Measurements from ENCODE around the gene RNASEH2B.

The RNASEH2B gene

GRCh38 chr13:50909605-50910484, at the start of gene RNASEH2B:
Gene RNASEH2B (plus strand): TSS chr13:50909791. CDS start chr13:50910077, 286 bp downstream.
- Histone ChIP-seq H3K27ac (ENCODE audit: low read length) (peak within 1 kb of the TSS; percentile 73), H3K9me3 (ENCODE audit: insufficient read depth, low read depth, low read length) (no peaks in the 10 kb centered on the region), H3K36me3 (ENCODE audit: insufficient read depth, low read depth, low read length) (no peaks in the 10 kb centered on the region), H3K4me1 (ENCODE audit: insufficient read depth, low read length) (peaks cover 10% of the 10 kb centered on the region; the same call in 1 of the 2 replicates), H3K27me3 (ENCODE audit: insufficient read depth, low read length) (no peaks in the 10 kb centered on the region), H3K4me3 (ENCODE audit: low read length) (peak within 1 kb of the TSS; percentile 85), H3K9ac (ENCODE audit: low read depth, low read length) (peak within 1 kb of the TSS; percentile 89)

- H3K36me3 ChIP-seq (ENCODE audit: insufficient read depth, low read depth, low read length): no peaks in the 10 kb centered on the region
- no peak overlapping the region for H3K9ac ChIP-seq (ENCODE audit: low read depth, low read length)
- no peak overlapping the region for H3K27ac ChIP-seq (ENCODE audit: low read length)
- no peaks in the 10 kb centered on the region for H3K9me3 ChIP-seq (ENCODE audit: insufficient read depth, low read depth, low read length)
- no peaks in the 10 kb centered on the region for H3K27me3 ChIP-seq (ENCODE audit: insufficient read depth, low read length)
- H3K4me3 ChIP-seq (ENCODE audit: low read length): no peak overlapping the region
- H3K4me1 ChIP-seq (ENCODE audit: insufficient read depth, low read length): no peaks in the 10 kb centered on the region
Measured at GRCh38 chr13:50864492-50864891, 45.1 kb upstream of the RNASEH2B start.

- H3K27ac ChIP-seq (ENCODE audit: low read length): no peak overlapping the region
- no peaks in the 10 kb centered on the region for H3K36me3 ChIP-seq (ENCODE audit: insufficient read depth, low read depth, low read length)
- no peaks in the 10 kb centered on the region for H3K27me3 ChIP-seq (ENCODE audit: insufficient read depth, low read length)
- no peaks in the 10 kb centered on the region for H3K4me1 ChIP-seq (ENCODE audit: insufficient read depth, low read length)
- no peak overlapping the region for H3K9ac ChIP-seq (ENCODE audit: low read depth, low read length)
- H3K4me3 ChIP-seq (ENCODE audit: low read length): no peak overlapping the region
- no peaks in the 10 kb centered on the region for H3K9me3 ChIP-seq (ENCODE audit: insufficient read depth, low read depth, low read length)
Measured at GRCh38 chr13:50866817-50867636, 42.6 kb upstream of the RNASEH2B start.

- no peak overlapping the region for H3K9ac ChIP-seq (ENCODE audit: low read depth, low read length)
Measured at GRCh38 chr13:50867637-50867945, 42.0 kb upstream of the RNASEH2B start.

GRCh38 chr13:50871405-50871804, 38.2 kb upstream of the RNASEH2B start:
- Histone ChIP-seq H3K36me3 (ENCODE audit: insufficient read depth, low read depth, low read length) (no peaks in the 10 kb centered on the region), H3K27me3 (ENCODE audit: insufficient read depth, low read length) (no peaks in the 10 kb centered on the region), H3K9ac (ENCODE audit: low read depth, low read length) (no peak overlapping the region), H3K4me1 (ENCODE audit: insufficient read depth, low read length) (no peaks in the 10 kb centered on the region), H3K4me3 (ENCODE audit: low read length) (no peak overlapping the region), H3K27ac (ENCODE audit: low read length) (no peak overlapping the region), H3K9me3 (ENCODE audit: insufficient read depth, low read depth, low read length) (no peaks in the 10 kb centered on the region)

More at GRCh38 chr13:50867637-50867945, 42.0 kb upstream of the RNASEH2B start:
- no peaks in the 10 kb centered on the region for H3K27me3 ChIP-seq (ENCODE audit: insufficient read depth, low read length)
- no peak overlapping the region for H3K27ac ChIP-seq (ENCODE audit: low read length)
- H3K4me1 ChIP-seq (ENCODE audit: insufficient read depth, low read length): no peaks in the 10 kb centered on the region
- H3K9me3 ChIP-seq (ENCODE audit: insufficient read depth, low read depth, low read length): no peaks in the 10 kb centered on the region
- H3K36me3 ChIP-seq (ENCODE audit: insufficient read depth, low read depth, low read length): no peaks in the 10 kb centered on the region
- no peak overlapping the region for H3K4me3 ChIP-seq (ENCODE audit: low read length)

- no peak overlapping the region for H3K9ac ChIP-seq (ENCODE audit: low read depth, low read length)
- no peaks in the 10 kb centered on the region for H3K4me1 ChIP-seq (ENCODE audit: insufficient read depth, low read length)
- no peaks in the 10 kb centered on the region for H3K27me3 ChIP-seq (ENCODE audit: insufficient read depth, low read length)
- no peak overlapping the region for H3K4me3 ChIP-seq (ENCODE audit: low read length)
- no peaks in the 10 kb centered on the region for H3K9me3 ChIP-seq (ENCODE audit: insufficient read depth, low read depth, low read length)
- no peak overlapping the region for H3K27ac ChIP-seq (ENCODE audit: low read length)
- no peaks in the 10 kb centered on the region for H3K36me3 ChIP-seq (ENCODE audit: insufficient read depth, low read depth, low read length)
Measured at GRCh38 chr13:50873467-50873866, 36.1 kb upstream of the RNASEH2B start.

GRCh38 chr13:50873991-50874390, 35.6 kb upstream of the RNASEH2B start:
- Histone ChIP-seq H3K27ac (ENCODE audit: low read length) (no peak overlapping the region), H3K9me3 (ENCODE audit: insufficient read depth, low read depth, low read length) (no peaks in the 10 kb centered on the region), H3K4me3 (ENCODE audit: low read length) (no peak overlapping the region), H3K27me3 (ENCODE audit: insufficient read depth, low read length) (no peaks in the 10 kb centered on the region), H3K9ac (ENCODE audit: low read depth, low read length) (no peak overlapping the region), H3K36me3 (ENCODE audit: insufficient read depth, low read depth, low read length) (no peaks in the 10 kb centered on the region), H3K4me1 (ENCODE audit: insufficient read depth, low read length) (no peaks in the 10 kb centered on the region)

- H3K9me3 ChIP-seq (ENCODE audit: insufficient read depth, low read depth, low read length): no peaks in the 10 kb centered on the region
- H3K27me3 ChIP-seq (ENCODE audit: insufficient read depth, low read length): no peaks in the 10 kb centered on the region
- no peak overlapping the region for H3K27ac ChIP-seq (ENCODE audit: low read length)
- no peak overlapping the region for H3K9ac ChIP-seq (ENCODE audit: low read depth, low read length)
- no peaks in the 10 kb centered on the region for H3K36me3 ChIP-seq (ENCODE audit: insufficient read depth, low read depth, low read length)
- H3K4me1 ChIP-seq (ENCODE audit: insufficient read depth, low read length): no peaks in the 10 kb centered on the region
- H3K4me3 ChIP-seq (ENCODE audit: low read length): no peak overlapping the region
Measured at GRCh38 chr13:50882816-50883435, 26.7 kb upstream of the RNASEH2B start.

- Histone ChIP-seq H3K27me3 (ENCODE audit: insufficient read depth, low read length) (no peaks in the 10 kb centered on the region), H3K4me3 (ENCODE audit: low read length) (no peak overlapping the region), H3K4me1 (ENCODE audit: insufficient read depth, low read length) (no peaks in the 10 kb centered on the region), H3K9me3 (ENCODE audit: insufficient read depth, low read depth, low read length) (no peaks in the 10 kb centered on the region), H3K9ac (ENCODE audit: low read depth, low read length) (no peak overlapping the region), H3K27ac (ENCODE audit: low read length) (no peak overlapping the region), H3K36me3 (ENCODE audit: insufficient read depth, low read depth, low read length) (no peaks in the 10 kb centered on the region)
Measured at GRCh38 chr13:50883728-50884127, 25.9 kb upstream of the RNASEH2B start.

GRCh38 chr13:50884265-50884664, 25.3 kb upstream of the RNASEH2B start:
- Histone ChIP-seq H3K4me3 (ENCODE audit: low read length) (no peak overlapping the region), H3K9ac (ENCODE audit: low read depth, low read length) (no peak overlapping the region), H3K27ac (ENCODE audit: low read length) (no peak overlapping the region), H3K4me1 (ENCODE audit: insufficient read depth, low read length) (no peaks in the 10 kb centered on the region), H3K9me3 (ENCODE audit: insufficient read depth, low read depth, low read length) (no peaks in the 10 kb centered on the region), H3K27me3 (ENCODE audit: insufficient read depth, low read length) (no peaks in the 10 kb centered on the region), H3K36me3 (ENCODE audit: insufficient read depth, low read depth, low read length) (no peaks in the 10 kb centered on the region)

GRCh38 chr13:50887151-50887550, 22.4 kb upstream of the RNASEH2B start:
- no peaks in the 10 kb centered on the region for H3K9me3 ChIP-seq (ENCODE audit: insufficient read depth, low read depth, low read length)
- H3K9ac ChIP-seq (ENCODE audit: low read depth, low read length): no peak overlapping the region
- no peaks in the 10 kb centered on the region for H3K36me3 ChIP-seq (ENCODE audit: insufficient read depth, low read depth, low read length)
- H3K4me1 ChIP-seq (ENCODE audit: insufficient read depth, low read length): peaks cover 3% of the 10 kb centered on the region; the same call in 1 of the 2 replicates
- no peaks in the 10 kb centered on the region for H3K27me3 ChIP-seq (ENCODE audit: insufficient read depth, low read length)
- no peak overlapping the region for H3K4me3 ChIP-seq (ENCODE audit: low read length)
- no peak overlapping the region for H3K27ac ChIP-seq (ENCODE audit: low read length)

Data from iPS-20b (cell line).